Measurements from ENCODE around the gene NEURL3. TPM values are rescaled to one million over a fixed set of nuclear protein-coding genes. Genes with fewer than 3 reads are reported as not detected.
"Not testable (repeated sequence)": the region's sequence is repeated elsewhere in the genome, so short reads cannot be mapped to it uniquely, and the experiment has no call there.

NEURL3 gene
- total RNA-seq, 1 donor from 2014 or later, result 0.29 TPM

DNA sequence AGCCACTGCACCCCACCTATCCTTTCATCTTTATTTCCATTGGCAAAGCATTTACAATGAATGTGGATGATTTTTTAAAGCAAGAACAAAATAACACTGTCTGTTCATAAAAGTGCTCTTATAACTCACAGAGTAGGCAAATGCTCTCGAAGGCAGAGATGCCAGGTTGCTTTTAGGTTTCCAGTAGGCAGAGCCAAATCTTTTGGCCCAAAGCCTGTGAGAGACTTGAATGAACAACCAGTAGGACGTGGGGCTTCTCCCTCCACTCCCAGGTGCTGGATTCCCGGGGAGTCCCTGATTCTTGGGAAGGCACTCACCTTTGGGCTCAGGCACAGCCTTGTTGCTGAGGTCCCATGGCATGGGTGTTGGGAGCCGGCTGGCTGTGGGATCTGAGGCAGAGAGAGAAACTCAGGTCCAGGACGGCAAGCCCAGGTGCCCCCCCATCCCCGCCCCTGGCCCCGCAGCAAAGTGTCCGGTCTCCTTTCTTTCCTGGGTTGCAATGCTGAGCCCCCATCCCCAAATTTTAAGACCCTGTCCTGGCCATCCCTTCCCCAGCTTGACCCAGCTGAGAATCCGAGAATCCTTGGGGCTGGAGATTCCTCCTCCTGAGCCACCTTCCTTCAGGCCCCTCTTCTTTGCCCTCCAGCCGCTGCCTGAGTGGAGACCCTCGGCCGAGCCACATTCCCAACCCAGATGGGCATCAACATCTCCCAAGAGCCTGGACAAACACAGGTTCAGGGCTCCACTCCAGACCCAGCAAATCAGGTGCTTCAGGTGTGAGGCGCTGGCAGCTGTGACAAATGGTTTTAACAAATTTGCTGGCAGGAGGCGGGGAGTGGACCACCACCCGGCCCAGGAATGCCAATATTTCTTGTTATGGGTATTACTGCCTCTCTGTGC lies 5.8 kb downstream of the NEURL3 start:
- Histone ChIP-seq H3K27me3 (peaks cover 9% of the 10 kb centered on the region), H3K4me3 (no peak overlapping the region), H3K36me3 (no peaks in the 10 kb centered on the region), H3K27ac (no peak overlapping the region), H3K9me3 (no peaks in the 10 kb centered on the region), H3K4me1 (peaks cover 17% of the 10 kb centered on the region)
- intact Hi-C loops (cut with DNase I), result no loop called here
- no peak for DNase-seq
- TF ChIP-seq, protein P1, sequence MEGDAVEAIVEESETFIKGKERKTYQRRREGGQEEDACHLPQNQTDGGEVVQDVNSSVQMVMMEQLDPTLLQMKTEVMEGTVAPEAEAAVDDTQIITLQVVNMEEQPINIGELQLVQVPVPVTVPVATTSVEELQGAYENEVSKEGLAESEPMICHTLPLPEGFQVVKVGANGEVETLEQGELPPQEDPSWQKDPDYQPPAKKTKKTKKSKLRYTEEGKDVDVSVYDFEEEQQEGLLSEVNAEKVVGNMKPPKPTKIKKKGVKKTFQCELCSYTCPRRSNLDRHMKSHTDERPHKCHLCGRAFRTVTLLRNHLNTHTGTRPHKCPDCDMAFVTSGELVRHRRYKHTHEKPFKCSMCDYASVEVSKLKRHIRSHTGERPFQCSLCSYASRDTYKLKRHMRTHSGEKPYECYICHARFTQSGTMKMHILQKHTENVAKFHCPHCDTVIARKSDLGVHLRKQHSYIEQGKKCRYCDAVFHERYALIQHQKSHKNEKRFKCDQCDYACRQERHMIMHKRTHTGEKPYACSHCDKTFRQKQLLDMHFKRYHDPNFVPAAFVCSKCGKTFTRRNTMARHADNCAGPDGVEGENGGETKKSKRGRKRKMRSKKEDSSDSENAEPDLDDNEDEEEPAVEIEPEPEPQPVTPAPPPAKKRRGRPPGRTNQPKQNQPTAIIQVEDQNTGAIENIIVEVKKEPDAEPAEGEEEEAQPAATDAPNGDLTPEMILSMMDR (IDR thresholded peaks at IDR 0.05), result no peak
- no peak for ATAC-seq

DNA sequence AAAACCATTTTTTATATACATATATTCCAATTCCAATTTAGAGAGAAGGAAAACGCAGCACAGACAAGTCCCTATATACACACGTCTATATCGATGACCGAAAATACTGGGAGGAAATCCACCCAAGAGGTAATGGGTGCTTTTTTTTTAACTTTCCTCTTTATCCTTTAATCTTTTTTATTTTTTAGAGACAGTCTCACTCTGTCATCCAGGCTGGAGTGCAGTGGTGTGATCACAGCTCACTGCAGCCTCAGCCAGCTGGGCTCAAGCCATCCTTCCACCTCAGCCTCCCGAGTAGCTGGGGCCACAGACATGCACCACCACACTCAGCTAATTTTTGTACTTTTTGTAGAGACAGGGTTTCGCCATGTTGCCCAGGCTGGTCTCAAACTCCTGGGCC lies 6.5 kb downstream of the NEURL3 start:
- DNase-seq; intact Hi-C loops (cut with DNase I); H3K27me3 ChIP-seq: not testable (repeated sequence)

DNA sequence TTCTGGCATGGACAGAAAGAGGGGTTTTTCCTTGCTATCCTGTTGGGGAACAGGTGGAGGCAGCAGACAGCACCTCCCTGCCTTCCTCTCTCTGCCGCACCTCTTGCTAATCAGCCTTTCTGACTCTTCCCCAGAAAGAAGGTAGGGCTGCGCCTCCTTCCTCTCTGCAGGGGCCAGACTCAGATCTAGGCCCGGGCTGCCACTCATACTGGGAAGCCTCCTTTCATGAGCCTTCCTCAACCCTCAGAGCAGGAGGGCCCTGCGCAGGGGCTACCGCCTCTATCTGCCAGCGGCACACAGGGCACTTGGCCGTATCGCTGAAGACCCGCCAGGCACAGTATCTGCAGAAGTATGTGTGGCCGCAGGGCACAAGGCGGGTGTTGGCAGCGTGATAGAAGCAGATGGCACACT lies 7.1 kb downstream of the NEURL3 start:
- peaks cover 9% of the 10 kb centered on the region for H3K27me3 ChIP-seq
- DNase-seq (no peak), ATAC-seq (no peak)
- no peaks in the 10 kb centered on the region for H3K36me3 ChIP-seq
- H3K9me3 ChIP-seq, result no peaks in the 10 kb centered on the region
- peaks cover 13% of the 10 kb centered on the region for H3K4me1 ChIP-seq
- H3K4me3 ChIP-seq, result no peak overlapping the region
- no peak overlapping the region for H3K27ac ChIP-seq
- intact Hi-C loops (cut with DNase I), result no loop called here
- TF ChIP-seq, protein P1 (IDR thresholded peaks at IDR 0.05), result no peak

More for the DNA sequence above, 6.5 kb downstream of the NEURL3 start:
- not testable (repeated sequence) for ATAC-seq, H3K4me3 ChIP-seq, H3K36me3 ChIP-seq, H3K27ac ChIP-seq, H3K9me3 ChIP-seq
- peaks cover 17% of the 10 kb centered on the region for H3K4me1 ChIP-seq

DNA sequence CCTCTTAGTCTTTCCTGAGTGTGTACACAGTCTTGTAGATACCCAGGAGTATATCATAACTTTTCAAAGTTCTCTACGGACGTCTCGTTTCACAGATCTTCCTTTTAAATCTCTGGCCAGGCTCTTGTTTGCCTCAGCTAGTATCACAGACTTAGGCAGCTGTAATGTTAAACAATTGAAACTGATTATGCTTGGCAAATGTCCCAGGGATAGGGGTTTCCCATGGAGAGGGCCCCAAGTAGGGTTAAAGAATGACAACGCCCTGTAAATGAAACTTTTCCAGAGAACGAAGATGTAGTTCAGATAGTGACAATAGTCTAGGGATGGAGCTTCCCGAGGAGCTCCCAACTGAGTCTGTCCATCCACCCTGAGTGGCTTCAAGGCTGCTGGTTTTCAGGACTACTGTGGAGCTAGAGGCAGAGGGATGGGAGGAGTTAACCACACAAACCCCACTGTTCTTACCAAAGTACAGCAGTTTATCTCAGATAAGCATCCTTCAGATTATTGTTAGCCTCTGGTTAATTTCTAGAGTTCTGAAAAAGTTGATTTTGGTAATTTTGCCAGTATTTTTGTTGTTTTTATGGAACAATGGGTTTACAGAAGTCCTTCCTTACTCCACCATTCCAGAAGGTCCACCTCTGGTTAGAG lies 9.1 kb downstream of the NEURL3 start:
- H3K27me3 ChIP-seq, result peaks cover 5% of the 10 kb centered on the region
- TF ChIP-seq, protein P1 (IDR thresholded peaks at IDR 0.05), result no peak
- intact Hi-C loops (cut with DNase I), result no loop called here
- no peak overlapping the region for H3K4me3 ChIP-seq
- H3K36me3 ChIP-seq, result no peaks in the 10 kb centered on the region
- H3K9me3 ChIP-seq, result no peaks in the 10 kb centered on the region
- ATAC-seq, result no peak
- H3K4me1 ChIP-seq, result no peaks in the 10 kb centered on the region
- H3K27ac ChIP-seq, result no peak overlapping the region
- no peak for DNase-seq

DNA sequence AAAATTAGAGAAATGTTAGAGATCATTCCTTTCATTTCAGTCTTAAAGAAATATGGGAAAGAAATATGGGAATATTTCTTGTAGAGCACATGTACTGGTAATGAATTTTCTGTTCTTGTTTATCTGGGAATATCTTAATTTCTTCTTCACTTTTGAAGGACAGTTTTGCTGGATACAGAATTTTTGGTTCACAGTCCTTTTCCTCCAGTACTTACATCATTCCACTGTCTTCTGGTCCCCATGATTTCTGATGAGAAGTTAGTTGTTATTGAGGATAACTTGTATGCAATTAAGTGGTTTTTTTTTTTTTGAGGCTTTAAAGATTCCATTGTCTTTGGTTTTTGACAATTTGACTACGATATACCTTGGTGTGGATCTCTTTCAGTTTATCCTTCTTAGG lies 11.0 kb downstream of the NEURL3 start:
- H3K4me3 ChIP-seq, result no peak overlapping the region
- DNase-seq (no peak), ATAC-seq (no peak)
- H3K4me1 ChIP-seq, result no peaks in the 10 kb centered on the region
- H3K36me3 ChIP-seq, result no peaks in the 10 kb centered on the region
- intact Hi-C loops (cut with DNase I), result no loop called here
- TF ChIP-seq, protein P1 (IDR thresholded peaks at IDR 0.05), result no peak
- H3K9me3 ChIP-seq, result no peaks in the 10 kb centered on the region
- no peak overlapping the region for H3K27ac ChIP-seq
- no peaks in the 10 kb centered on the region for H3K27me3 ChIP-seq

DNA sequence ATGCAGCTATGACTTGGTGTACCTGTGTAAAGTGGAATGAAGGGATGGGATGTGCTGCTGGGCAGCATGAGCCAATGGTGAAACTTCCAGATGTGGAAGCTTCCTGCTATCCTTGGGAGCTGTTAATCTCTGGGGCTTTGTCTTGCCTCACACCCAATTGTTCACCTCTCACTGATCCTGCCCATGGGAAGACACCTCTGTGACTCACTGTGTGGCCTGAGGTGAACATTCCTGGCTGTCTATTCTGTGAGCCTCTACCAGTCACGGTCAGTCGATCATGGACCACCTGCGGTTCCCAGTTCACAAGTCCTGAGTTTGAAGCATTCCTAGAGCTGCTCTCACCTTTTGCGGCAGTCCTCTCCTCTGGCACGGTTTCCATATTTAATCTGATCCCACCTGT lies 12.1 kb downstream of the NEURL3 start:
- H3K27me3 ChIP-seq, result no peaks in the 10 kb centered on the region
- TF ChIP-seq, protein P1 (IDR thresholded peaks at IDR 0.05), result no peak
- H3K4me1 ChIP-seq, result no peaks in the 10 kb centered on the region
- no peak for ATAC-seq
- intact Hi-C loops (cut with DNase I), result no loop called here
- H3K4me3 ChIP-seq, result no peak overlapping the region
- H3K27ac ChIP-seq, result no peak overlapping the region
- no peaks in the 10 kb centered on the region for H3K9me3 ChIP-seq
- H3K36me3 ChIP-seq, result no peaks in the 10 kb centered on the region
- DNase-seq, result no peak

All from upper lobe of right lung (tissue), 1 donor.